Measurements from ENCODE around the gene ISM1. TPM values are rescaled to one million over a fixed set of nuclear protein-coding genes. Genes with fewer than 3 reads are reported as not detected.

The ISM1 gene
- 1.3 TPM in 1 of 2 replicates, not detected in the other for total RNA-seq (ENCODE audit: low replicate concordance)

GRCh38 chr20:13220904-13221297 is at the start of gene ISM1:
TSS of gene ISM1 (plus strand) at chr20:13221274. CDS start at chr20:13221777, 503 bp downstream.

Other genes with a start within 250 kb of the ISM1 start
- gene SPTLC3, start 212.3 kb upstream of the ISM1 start, total RNA-seq (ENCODE audit: low replicate concordance): 0.98 and 2.1 TPM in 2 replicates